A549 (cell line): ENCODE measurements around the gene ZNF410. TPM values are rescaled to one million over a fixed set of nuclear protein-coding genes. Genes with fewer than 3 reads are reported as not detected.

ENCODE experiments used
- ATAC-seq, 2 experiments: fragments of 200-7000 bp in 1 of 2; fragments of >200 bp in 1 of 2; cut with Nextera tagmentation in 1 of 2; cut with Tn5 transposase in 1 of 2; 3 replicates each; pipeline versions ENCODE4 v1.8.0 to v1.9.1; 2018 to 2020; ENCODE audit warnings: mild to moderate bottlenecking in 1 of 2, moderate library complexity in 1 of 2
- CTCF ChIA-PET: fragments of 300-600 bp; sonication (Branson Sonifier 250); formaldehyde crosslinking; extraction: SDS; loops from one replicate; lab custom pipeline; 2021; ENCODE audit warnings: antibody characterized with exemption, inconsistent platforms; lab: Yijun Ruan, JAX
- POLR2A ChIA-PET: fragments of 350-600 bp; formaldehyde crosslinking; extraction: SDS; loops from one replicate; lab custom pipeline; 2021; ENCODE audit warnings: antibody characterized with exemption, inconsistent platforms; lab: Yijun Ruan, JAX
- DNase-seq, 2 experiments: peaks; one replicate each; pipeline versions ENCODE4 v3.0.0 to v3.0.0-alpha.2; 2011 to 2016; ENCODE audit warnings: low read depth in 1 of 2, low spot score in 1 of 2
- FAIRE-seq: peaks from 2 replicates; lab custom pipeline; 2011; peaks lifted over from hg19 to GRCh38; lab: Jason Lieb, UNC
- H3K27ac ChIP-seq, 2 experiments: fragments of >200 bp; sonication (Bioruptor Twin); formaldehyde crosslinking; 3 replicates each; pipeline ENCODE4 v1.5.1; 2016 to 2017
- H3K4me1 ChIP-seq: fragments of >200 bp; sonication (Bioruptor Twin); formaldehyde crosslinking; 3 replicates; pipeline ENCODE4 v1.6.1; 2016
- H3K4me2 ChIP-seq: fragments of >200 bp; sonication (Bioruptor Twin); formaldehyde crosslinking; 3 replicates; pipeline ENCODE4 v1.6.1; 2016
- H3K4me3 ChIP-seq: fragments of >200 bp; sonication (Bioruptor Twin); formaldehyde crosslinking; 3 replicates; pipeline ENCODE4 v1.5.1; 2016
- H3K9me3 ChIP-seq: fragments of >200 bp; sonication (Bioruptor Twin); formaldehyde crosslinking; 3 replicates; pipeline ENCODE4 v1.6.1; 2016
- CBX8 ChIP-seq: fragments of 200-600 bp; sonication (generic); IDR thresholded peaks from 2 replicates; pipeline ENCODE4 v1.6.1; 2016
- EP300 ChIP-seq, 2 experiments: fragments of >200 bp; sonication (Bioruptor Twin); formaldehyde crosslinking; IDR thresholded peaks; 2 replicates in 1 of 2; 3 replicates in 1 of 2; pipeline ENCODE4 v1.6.1; 2016 to 2017
- ESRRA ChIP-seq: fragments of 150-350 bp; IDR thresholded peaks from 2 replicates; pipeline ENCODE4 v1.6.1; 2014; ENCODE audit warnings: mild to moderate bottlenecking, low read length, borderline replicate concordance
- FOSL2 ChIP-seq, 2 experiments: fragments of 450-650 bp in 1 of 2; fragments of >200 bp in 1 of 2; sonication (Bioruptor Twin) in 1 of 2; formaldehyde crosslinking; IDR thresholded peaks; 2 replicates each; pipeline versions ENCODE4 v1.5.0 to v1.6.1; 2016 to 2020; ENCODE audit warnings: mild to moderate bottlenecking in 1 of 2, moderate library complexity in 1 of 2
- HES2 ChIP-seq: fragments of >200 bp; sonication (Bioruptor Twin); formaldehyde crosslinking; IDR thresholded peaks from 2 replicates; pipeline ENCODE4 v1.6.1; 2016
- HEYL ChIP-seq: fragments of 250-450 bp; sonication (Bioruptor Pico); IDR thresholded peaks from 2 replicates; pipeline ENCODE4 v1.8.0; 2021; ENCODE audit warnings: mild to moderate bottlenecking, moderate library complexity
- HOXB5 ChIP-seq: fragments of 250-450 bp; sonication (Bioruptor Pico); IDR thresholded peaks from 2 replicates; pipeline ENCODE4 v1.5.0; 2020; ENCODE audit warnings: mild to moderate bottlenecking, moderate library complexity
- JUN ChIP-seq, 2 experiments: fragments of >200 bp; sonication (Bioruptor Twin); formaldehyde crosslinking; IDR thresholded peaks; 2 replicates in 1 of 2; 3 replicates in 1 of 2; pipeline ENCODE4 v1.6.1; 2016 to 2017
- MAFK ChIP-seq: fragments of 450-650 bp; IDR thresholded peaks from 2 replicates; pipeline ENCODE4 v1.6.1; 2014; ENCODE audit not compliant: partially characterized antibody
- MYC ChIP-seq: IDR thresholded peaks from 2 replicates; pipeline ENCODE4 v1.6.1; 2012; ENCODE audit warnings: mild to moderate bottlenecking, inconsistent platforms, low read length, improper control_type of control experiment, borderline replicate concordance
- NPAS2 ChIP-seq: fragments of 250-450 bp; sonication (Bioruptor Pico); IDR thresholded peaks from 2 replicates; pipeline ENCODE4 v1.8.0; 2022; ENCODE audit warnings: mild to moderate bottlenecking, moderate library complexity, borderline replicate concordance
- NR3C1 ChIP-seq: fragments of >200 bp; sonication (Bioruptor Twin); formaldehyde crosslinking; IDR thresholded peaks from 3 replicates; pipeline ENCODE4 v1.6.1; 2017
- RAD21 ChIP-seq, 2 experiments: fragments of >200 bp in 1 of 2; sonication (Bioruptor Twin) in 1 of 2; formaldehyde crosslinking in 1 of 2; IDR thresholded peaks in 1 of 2; conservative IDR thresholded peaks in 1 of 2; 2 replicates in 1 of 2; 3 replicates in 1 of 2; pipeline ENCODE4 v1.6.1; 2012 to 2018; ENCODE audit warnings: inconsistent platforms in 1 of 2
- RARB ChIP-seq: fragments of 250-450 bp; sonication (Bioruptor Pico); IDR thresholded peaks from 2 replicates; pipeline ENCODE4 v1.8.0; 2021; ENCODE audit warnings: mild to moderate bottlenecking, moderate library complexity
- RFX5 ChIP-seq: fragments of 450-650 bp; IDR thresholded peaks from 2 replicates; pipeline ENCODE4 v1.7.1; 2014; ENCODE audit warnings: antibody characterized with exemption, mild to moderate bottlenecking, moderate library complexity
- SMC3 ChIP-seq: fragments of >200 bp; sonication (Bioruptor Twin); formaldehyde crosslinking; IDR thresholded peaks from 3 replicates; pipeline ENCODE4 v1.6.1; 2018; ENCODE audit warnings: inconsistent platforms
- TFCP2L1 ChIP-seq: fragments of 250-450 bp; sonication (Bioruptor Pico); IDR thresholded peaks from 2 replicates; pipeline ENCODE4 v1.5.0; 2021; ENCODE audit warnings: mild to moderate bottlenecking
- TP53 ChIP-seq: fragments of 250-450 bp; sonication (Bioruptor Pico); IDR thresholded peaks from 2 replicates; pipeline ENCODE4 v1.5.0; 2021; ENCODE audit warnings: mild to moderate bottlenecking, moderate library complexity
- ZFP36 ChIP-seq: fragments of 450-650 bp; IDR thresholded peaks from 2 replicates; pipeline ENCODE4 v1.6.1; 2014; ENCODE audit warnings: borderline replicate concordance; ENCODE audit not compliant: partially characterized antibody
- ZNF302 ChIP-seq: fragments of 250-450 bp; sonication (Bioruptor Pico); IDR thresholded peaks from 2 replicates; pipeline ENCODE4 v1.9.0; 2021; ENCODE audit warnings: inconsistent platforms, mild to moderate bottlenecking, moderate library complexity
- WGBS: methylation state at CpG from one replicate; pipeline ENCODE4 v1.1.6; 2017; ENCODE audit errors: missing lambda C conversion rate; 5-methylcytosine and 5-hydroxymethylcytosine counted together
- polyA plus RNA-seq, 4 experiments: library from polyadenylated mRNA; depleted of rRNA in 3 of 4; stranded (reverse); fragments of >200 nt; fragmentation: RNase III in 1 of 4; extraction: RNeasy Plus Mini Kit Qiagen cat#74134 plus additional on column Dnase treatment in 1 of 4; gene quantifications; 2 replicates in 3 of 4; 3 replicates in 1 of 4; pipeline ENCODE4 v1.2.3, GENCODE V29; 2011 to 2017
- TF ChIP-seq, protein P1 (sequence below): fragments of 450-650 bp; IDR thresholded peaks from 2 replicates; pipeline ENCODE4 v1.6.1; 2014; ENCODE audit warnings: antibody characterized with exemption
- TF ChIP-seq, protein P2 (sequence below): fragments of 200-600 bp; sonication (generic); IDR thresholded peaks from 2 replicates; pipeline ENCODE4 v1.6.1; 2016; ENCODE audit warnings: antibody characterized with exemption, mild to moderate bottlenecking, moderate library complexity

The ZNF410 gene
- polyA plus RNA-seq, 2 of the 4 experiments (the other 2 are of a cell fraction) = 35.8 to 70.8 TPM

- no peak for FAIRE-seq
- Histone ChIP-seq H3K9me3 (no peaks in the 10 kb centered on the region), H3K4me1 (peaks cover 12% of the 10 kb centered on the region; the same call in 2 of the 3 replicates), H3K4me3 (no peak overlapping the region), H3K27ac (no peak overlapping the region), H3K4me2 (no peak overlapping the region)
- no peak for TF ChIP-seq EP300 (IDR thresholded peaks at IDR 0.05)
- no peak for TF ChIP-seq ESRRA
- no peak for DNase-seq
- CTCF ChIA-PET = interaction anchor here (1.2 to 1.4 kb wide), 2 partner anchors 9 to 16 kb away, joined by 3 to 6 read pairs; partner anchors contain the start of gene PTGR2
- WGBS = 100% methylated on average over 1 of the region's 1 CpG
- no peak for ATAC-seq
- POLR2A ChIA-PET = no interaction called here
These were observed 44.5 kb upstream of the ZNF410 start for GRCh38 chr14:73842201-73842600.

- no peak for DNase-seq
- POLR2A ChIA-PET = no interaction called here
- WGBS = 34% methylated on average over 2 of the region's 2 CpGs
- no peak overlapping the region for H3K4me2 ChIP-seq
- TF ChIP-seq HEYL (CRISPR knock-in tag) (no peak), NR3C1 (no peak), SMC3 (no peak), JUN (IDR thresholded peaks at IDR 0.05) (no peak), HOXB5 (no peak), TP53 (CRISPR knock-in tag) (no peak), ZFP36 (no peak), CBX8 (no peak), RAD21 (conservative IDR thresholded peaks at IDR 0.05 in 1 of 2, IDR thresholded peaks at IDR 0.05 in 1 of 2) (no peak), RARB (no peak)
- TF ChIP-seq, protein P1, sequence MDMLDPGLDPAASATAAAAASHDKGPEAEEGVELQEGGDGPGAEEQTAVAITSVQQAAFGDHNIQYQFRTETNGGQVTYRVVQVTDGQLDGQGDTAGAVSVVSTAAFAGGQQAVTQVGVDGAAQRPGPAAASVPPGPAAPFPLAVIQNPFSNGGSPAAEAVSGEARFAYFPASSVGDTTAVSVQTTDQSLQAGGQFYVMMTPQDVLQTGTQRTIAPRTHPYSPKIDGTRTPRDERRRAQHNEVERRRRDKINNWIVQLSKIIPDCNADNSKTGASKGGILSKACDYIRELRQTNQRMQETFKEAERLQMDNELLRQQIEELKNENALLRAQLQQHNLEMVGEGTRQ = no peak
- TF ChIP-seq, all 56 proteins: peak for 0
- H3K9me3 ChIP-seq = no peaks in the 10 kb centered on the region
- no peak for FAIRE-seq
- no peak overlapping the region for H3K4me3 ChIP-seq
- no peak overlapping the region for H3K27ac ChIP-seq
- peaks cover 10% of the 10 kb centered on the region; the same call in 2 of the 3 replicates for H3K4me1 ChIP-seq
- no peak for ATAC-seq
- CTCF ChIA-PET = interaction anchor here (1.2 to 1.4 kb wide), 2 partner anchors 9 to 17 kb away, joined by 3 to 6 read pairs; partner anchors contain the start of gene PTGR2
These were observed 43.8 kb upstream of the ZNF410 start for GRCh38 chr14:73842851-73843250.

DNA sequence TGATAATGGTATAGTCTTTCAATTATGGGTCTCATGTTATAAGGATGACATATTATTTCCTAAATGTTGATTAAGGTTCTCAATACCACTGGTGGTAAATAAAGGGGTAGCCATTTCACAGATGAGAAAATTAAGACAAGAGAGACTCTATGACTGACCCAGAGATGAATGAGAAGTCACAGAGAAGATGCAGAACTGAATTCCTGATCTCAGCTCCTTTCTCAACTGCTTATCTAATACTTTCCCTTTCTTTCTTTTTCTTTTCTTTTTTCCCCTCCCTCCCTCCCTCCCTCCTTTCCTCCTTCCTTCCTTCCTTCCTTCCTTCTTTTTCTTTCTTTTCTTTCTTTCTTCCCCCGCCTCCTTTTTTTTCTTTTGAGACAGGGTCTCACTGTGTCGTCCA, 43.4 kb upstream of the ZNF410 start:
- Histone ChIP-seq H3K9me3 (no peaks in the 10 kb centered on the region), H3K4me1 (peaks cover 10% of the 10 kb centered on the region; the same call in 2 of the 3 replicates), H3K4me2 (no peak overlapping the region), H3K4me3 (no peak overlapping the region), H3K27ac (no peak overlapping the region)
- ChIA-PET POLR2A (no interaction called here), CTCF (interaction anchor here (0.6 to 1.1 kb wide), 2 partner anchors 11 to 34 kb away, joined by 3 to 4 read pairs; no protein-coding TSS in a partner anchor)
- DNase-seq = no peak
- no peak for TF ChIP-seq RAD21 (conservative IDR thresholded peaks at IDR 0.05 in 1 of 2, IDR thresholded peaks at IDR 0.05 in 1 of 2)
- TF ChIP-seq TFCP2L1 (CRISPR knock-in tag) = no peak
- no peak for TF ChIP-seq MYC
- TF ChIP-seq ESRRA = no peak
- TF ChIP-seq ZFP36 = no peak
- no peak for TF ChIP-seq NR3C1
- TF ChIP-seq FOSL2 (IDR thresholded peaks at IDR 0.05) = no peak
- no peak for TF ChIP-seq FOSL2 (CRISPR knock-in tag; IDR thresholded peaks at IDR 0.05)
- TF ChIP-seq, protein P1 = no peak
- no peak for TF ChIP-seq JUN (IDR thresholded peaks at IDR 0.05)
- TF ChIP-seq RFX5 = no peak
- no peak for TF ChIP-seq MAFK
- TF ChIP-seq, protein P2, sequence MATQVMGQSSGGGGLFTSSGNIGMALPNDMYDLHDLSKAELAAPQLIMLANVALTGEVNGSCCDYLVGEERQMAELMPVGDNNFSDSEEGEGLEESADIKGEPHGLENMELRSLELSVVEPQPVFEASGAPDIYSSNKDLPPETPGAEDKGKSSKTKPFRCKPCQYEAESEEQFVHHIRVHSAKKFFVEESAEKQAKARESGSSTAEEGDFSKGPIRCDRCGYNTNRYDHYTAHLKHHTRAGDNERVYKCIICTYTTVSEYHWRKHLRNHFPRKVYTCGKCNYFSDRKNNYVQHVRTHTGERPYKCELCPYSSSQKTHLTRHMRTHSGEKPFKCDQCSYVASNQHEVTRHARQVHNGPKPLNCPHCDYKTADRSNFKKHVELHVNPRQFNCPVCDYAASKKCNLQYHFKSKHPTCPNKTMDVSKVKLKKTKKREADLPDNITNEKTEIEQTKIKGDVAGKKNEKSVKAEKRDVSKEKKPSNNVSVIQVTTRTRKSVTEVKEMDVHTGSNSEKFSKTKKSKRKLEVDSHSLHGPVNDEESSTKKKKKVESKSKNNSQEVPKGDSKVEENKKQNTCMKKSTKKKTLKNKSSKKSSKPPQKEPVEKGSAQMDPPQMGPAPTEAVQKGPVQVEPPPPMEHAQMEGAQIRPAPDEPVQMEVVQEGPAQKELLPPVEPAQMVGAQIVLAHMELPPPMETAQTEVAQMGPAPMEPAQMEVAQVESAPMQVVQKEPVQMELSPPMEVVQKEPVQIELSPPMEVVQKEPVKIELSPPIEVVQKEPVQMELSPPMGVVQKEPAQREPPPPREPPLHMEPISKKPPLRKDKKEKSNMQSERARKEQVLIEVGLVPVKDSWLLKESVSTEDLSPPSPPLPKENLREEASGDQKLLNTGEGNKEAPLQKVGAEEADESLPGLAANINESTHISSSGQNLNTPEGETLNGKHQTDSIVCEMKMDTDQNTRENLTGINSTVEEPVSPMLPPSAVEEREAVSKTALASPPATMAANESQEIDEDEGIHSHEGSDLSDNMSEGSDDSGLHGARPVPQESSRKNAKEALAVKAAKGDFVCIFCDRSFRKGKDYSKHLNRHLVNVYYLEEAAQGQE = no peak
- TF ChIP-seq HES2 = no peak
- no peak for TF ChIP-seq ZNF302 (CRISPR knock-in tag)
- TF ChIP-seq NPAS2 (CRISPR knock-in tag) = no peak
- FAIRE-seq = no peak
- 88% methylated on average over 2 of the region's 2 CpGs for WGBS
- ATAC-seq = no peak
